Cardiac fibroblast (primary cell): ENCODE measurements around the gene DPP9.

Experiments used
- DNase-seq, 2 donors: peaks; one replicate each; pipeline versions ENCODE4 v3.0.0 to v3.0.0-alpha.2; 2010; ENCODE audit warnings: low read depth in 2 of 2
- H3K4me3 ChIP-seq, 2 donors: replicated peaks in 1 of 2; 1 replicate in 1 of 2; 2 replicates in 1 of 2; pipeline ENCODE4 v1.5.1; 2011; ENCODE audit warnings: low read depth in 2 of 2, low read length in 2 of 2, mild to moderate bottlenecking in 2 of 2, moderate library complexity in 1 of 2
- CTCF ChIP-seq: IDR thresholded peaks from one replicate; pipeline ENCODE4 v1.5.1; 2011; ENCODE audit warnings: low read depth, mild to moderate bottlenecking, low read length, inconsistent platforms

Gene DPP9

DNA sequence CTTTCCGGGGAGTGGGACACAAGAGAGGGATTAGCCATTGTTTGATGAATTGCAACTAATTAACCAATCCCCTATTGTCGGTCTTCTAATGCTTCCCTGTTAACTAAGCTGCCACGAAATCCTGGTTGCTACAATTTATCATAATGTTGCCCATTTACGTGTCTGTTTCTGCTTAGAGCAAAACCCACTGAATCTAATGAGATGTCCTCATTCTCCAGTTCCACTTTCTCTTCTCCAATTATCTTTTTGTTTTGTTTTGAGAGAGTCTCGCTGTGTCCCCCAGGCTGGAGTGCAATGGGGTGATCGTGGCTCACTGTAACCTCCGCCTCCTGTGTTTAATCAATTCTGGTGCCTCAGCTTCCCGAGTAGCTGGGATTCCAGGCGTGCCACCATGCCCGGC, 5.2 kb upstream of the DPP9 start:
- TF ChIP-seq CTCF: no peak
- DNase-seq: no peak
- no peak overlapping the region for H3K4me3 ChIP-seq

- peak overlapping the region; percentile 95 to 97 for H3K4me3 ChIP-seq
- DNase-seq: peak; percentile 84 to 89
- no peak for TF ChIP-seq CTCF
Observed at GRCh38 chr19:4722671-4723594, 709 bp downstream of the DPP9 start.

DNA sequence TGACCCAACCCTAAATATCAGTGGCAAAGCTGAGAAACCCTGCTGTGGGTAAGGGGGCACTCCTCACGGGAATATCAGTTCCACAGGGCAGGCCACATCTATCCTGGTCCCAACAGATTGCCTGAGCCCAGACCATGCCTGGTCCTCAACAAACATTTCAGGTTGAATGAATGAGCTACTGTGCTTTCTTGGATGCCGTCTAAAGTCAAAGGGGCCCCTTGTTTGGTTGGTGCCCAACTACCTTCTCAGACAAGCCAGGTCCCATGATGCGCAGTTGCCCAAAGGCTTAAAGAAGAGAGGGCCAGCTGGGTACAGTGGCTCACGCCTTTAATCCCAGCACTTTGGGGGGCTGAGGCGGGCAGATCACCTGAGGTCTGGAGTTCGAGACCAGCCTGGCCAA, 2.4 kb downstream of the DPP9 start:
- H3K4me3 ChIP-seq: peak overlapping the region in 1 of 2 donors; percentile 95
- TF ChIP-seq CTCF: no peak
- no peak for DNase-seq

- DNase-seq: no peak
- H3K4me3 ChIP-seq: no peak overlapping the region
- no peak for TF ChIP-seq CTCF
Observed at GRCh38 chr19:4720037-4720700, 3.5 kb downstream of the DPP9 start.

DNA sequence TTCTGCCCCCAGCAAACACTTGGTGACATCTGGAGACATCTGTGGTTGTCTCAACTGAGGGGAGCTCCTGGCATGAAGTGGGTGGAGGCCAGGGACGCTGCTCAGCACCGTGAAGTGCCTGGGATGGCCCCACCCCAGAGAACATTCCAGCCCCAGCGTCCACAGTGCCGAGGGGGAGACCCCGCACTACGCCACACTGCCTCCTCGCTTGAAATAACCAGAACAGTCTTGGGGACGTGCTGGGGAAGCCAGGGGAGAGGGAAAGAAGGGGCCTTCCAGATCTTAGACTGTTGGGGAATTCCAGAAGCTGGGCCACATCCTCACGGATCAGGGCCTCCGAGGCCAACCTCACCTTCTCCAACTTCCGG, 4.2 kb downstream of the DPP9 start:
- no peak for DNase-seq
- H3K4me3 ChIP-seq: no peak overlapping the region
- no peak for TF ChIP-seq CTCF

DNA sequence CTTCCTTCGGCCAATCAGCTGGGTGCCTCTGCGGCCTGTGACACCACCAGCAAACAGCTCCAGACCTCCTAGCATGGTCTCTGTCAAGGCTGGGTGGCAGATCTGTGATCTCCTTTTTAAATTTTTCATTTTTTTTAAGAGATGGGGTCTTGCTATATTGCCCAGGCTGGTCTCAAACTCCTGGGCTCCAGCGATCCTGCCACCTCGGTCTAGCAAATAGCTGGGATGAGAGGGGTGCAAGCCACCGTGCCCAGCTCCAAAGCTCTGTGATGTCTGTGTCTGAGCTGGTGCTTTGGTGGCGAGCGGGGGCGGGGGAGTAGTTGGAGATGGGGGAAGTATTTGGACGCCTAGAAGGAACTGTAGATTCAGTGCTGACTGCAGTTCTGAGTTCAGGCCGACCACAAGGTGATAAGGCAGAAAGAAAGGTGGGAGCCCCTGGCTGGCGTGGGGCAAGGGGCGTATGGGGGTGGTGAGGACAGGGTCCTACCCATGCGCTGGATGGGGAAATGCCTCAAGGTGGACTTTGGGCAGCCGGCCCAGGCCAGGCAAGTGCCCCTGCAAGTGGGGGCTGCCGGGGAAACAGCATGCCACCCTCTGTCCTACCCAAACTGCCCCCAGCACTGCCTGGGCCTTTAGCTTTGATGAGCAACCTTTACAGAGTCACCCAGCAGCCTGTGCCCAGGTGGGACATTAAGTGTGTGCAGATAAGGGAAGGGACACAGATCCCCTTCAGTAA, 5.5 kb downstream of the DPP9 start:
- DNase-seq: no peak
- H3K4me3 ChIP-seq: no peak overlapping the region
- TF ChIP-seq CTCF: no peak
